GM21619 (cell line): ENCODE results near the gene ADARB2.
"Not testable (repeated sequence)": the region's sequence is repeated elsewhere in the genome, so short reads cannot be mapped to it uniquely, and the experiment has no call there.

Source experiments
- ATAC-seq: cut with Tn5 transposase; IDR thresholded peaks from one replicate; pipeline ENCODE4 v1.9.1; 2021; ENCODE audit not compliant: unreplicated experiment

Gene ADARB2

GRCh38 chr10:1416456-1417037 lies 320.8 kb downstream of the ADARB2 start:
- ATAC-seq = no peak

- no peak for ATAC-seq
Observed at GRCh38 chr10:1414893-1415292, 322.4 kb downstream of the ADARB2 start.

GRCh38 chr10:1414346-1414745 lies 323.0 kb downstream of the ADARB2 start:
- not testable (repeated sequence) for ATAC-seq

- ATAC-seq = no peak
Observed at GRCh38 chr10:1413823-1414222, 323.5 kb downstream of the ADARB2 start.

- no peak for ATAC-seq
Observed at GRCh38 chr10:1413256-1413655, 324.1 kb downstream of the ADARB2 start.

GRCh38 chr10:1412531-1413189 lies 324.7 kb downstream of the ADARB2 start:
- ATAC-seq = no peak

GRCh38 chr10:1411956-1412355 lies 325.4 kb downstream of the ADARB2 start:
- no peak for ATAC-seq

GRCh38 chr10:1411451-1411850 lies 325.9 kb downstream of the ADARB2 start:
- no peak for ATAC-seq

GRCh38 chr10:1410469-1411395 lies 326.6 kb downstream of the ADARB2 start:
- no peak for ATAC-seq

- ATAC-seq = no peak
Observed at GRCh38 chr10:1410032-1410431, 327.3 kb downstream of the ADARB2 start.

GRCh38 chr10:1409392-1409791 lies 327.9 kb downstream of the ADARB2 start:
- no peak for ATAC-seq

GRCh38 chr10:1408651-1409367 lies 328.5 kb downstream of the ADARB2 start:
- ATAC-seq = no peak

- no peak for ATAC-seq
Observed at GRCh38 chr10:1406967-1407945, 330.1 kb downstream of the ADARB2 start.

GRCh38 chr10:1406132-1406966 lies 331.0 kb downstream of the ADARB2 start:
- ATAC-seq = no peak

- no peak for ATAC-seq
Observed at GRCh38 chr10:1404323-1405260, 332.7 kb downstream of the ADARB2 start.

GRCh38 chr10:1403508-1404322 lies 333.6 kb downstream of the ADARB2 start:
- ATAC-seq = no peak

- ATAC-seq = no peak
Observed at GRCh38 chr10:1402816-1403507, 334.4 kb downstream of the ADARB2 start.
